Measurements from ENCODE around the gene CHRM5. TPM values are rescaled to one million over a fixed set of nuclear protein-coding genes. Genes with fewer than 3 reads are reported as not detected.

Gene CHRM5, protein sequence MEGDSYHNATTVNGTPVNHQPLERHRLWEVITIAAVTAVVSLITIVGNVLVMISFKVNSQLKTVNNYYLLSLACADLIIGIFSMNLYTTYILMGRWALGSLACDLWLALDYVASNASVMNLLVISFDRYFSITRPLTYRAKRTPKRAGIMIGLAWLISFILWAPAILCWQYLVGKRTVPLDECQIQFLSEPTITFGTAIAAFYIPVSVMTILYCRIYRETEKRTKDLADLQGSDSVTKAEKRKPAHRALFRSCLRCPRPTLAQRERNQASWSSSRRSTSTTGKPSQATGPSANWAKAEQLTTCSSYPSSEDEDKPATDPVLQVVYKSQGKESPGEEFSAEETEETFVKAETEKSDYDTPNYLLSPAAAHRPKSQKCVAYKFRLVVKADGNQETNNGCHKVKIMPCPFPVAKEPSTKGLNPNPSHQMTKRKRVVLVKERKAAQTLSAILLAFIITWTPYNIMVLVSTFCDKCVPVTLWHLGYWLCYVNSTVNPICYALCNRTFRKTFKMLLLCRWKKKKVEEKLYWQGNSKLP
- total RNA-seq (2022; extraction: Qiagen RNA extraction): 0.02 to 0.05 TPM (median 0.03 TPM) in 3 of 5 replicates, not detected in the others

DNA sequence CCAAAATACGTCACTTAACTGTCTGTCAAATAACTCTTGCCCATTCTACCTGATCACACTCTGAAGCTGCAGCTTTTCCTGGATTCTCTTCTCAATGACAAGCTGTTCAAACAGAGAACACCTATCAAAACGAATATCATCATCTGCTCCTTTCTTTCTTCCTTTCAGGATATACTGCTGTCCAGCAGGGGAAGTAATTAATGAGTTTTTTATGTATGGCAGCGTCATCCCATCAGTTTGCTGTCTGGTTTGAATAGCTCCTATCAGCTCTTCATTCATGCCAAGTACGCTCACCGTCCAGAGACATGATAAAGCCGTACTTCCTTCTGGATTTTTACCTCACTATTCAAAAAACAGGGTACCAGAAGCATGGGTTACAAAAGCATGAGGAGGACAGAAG, at the start of gene CHRM5:
Gene CHRM5 (plus strand): TSS at position 274 of the 400 bp plus-strand sequence. CDS start 94,221 bp downstream, outside the sequence.

DNA sequence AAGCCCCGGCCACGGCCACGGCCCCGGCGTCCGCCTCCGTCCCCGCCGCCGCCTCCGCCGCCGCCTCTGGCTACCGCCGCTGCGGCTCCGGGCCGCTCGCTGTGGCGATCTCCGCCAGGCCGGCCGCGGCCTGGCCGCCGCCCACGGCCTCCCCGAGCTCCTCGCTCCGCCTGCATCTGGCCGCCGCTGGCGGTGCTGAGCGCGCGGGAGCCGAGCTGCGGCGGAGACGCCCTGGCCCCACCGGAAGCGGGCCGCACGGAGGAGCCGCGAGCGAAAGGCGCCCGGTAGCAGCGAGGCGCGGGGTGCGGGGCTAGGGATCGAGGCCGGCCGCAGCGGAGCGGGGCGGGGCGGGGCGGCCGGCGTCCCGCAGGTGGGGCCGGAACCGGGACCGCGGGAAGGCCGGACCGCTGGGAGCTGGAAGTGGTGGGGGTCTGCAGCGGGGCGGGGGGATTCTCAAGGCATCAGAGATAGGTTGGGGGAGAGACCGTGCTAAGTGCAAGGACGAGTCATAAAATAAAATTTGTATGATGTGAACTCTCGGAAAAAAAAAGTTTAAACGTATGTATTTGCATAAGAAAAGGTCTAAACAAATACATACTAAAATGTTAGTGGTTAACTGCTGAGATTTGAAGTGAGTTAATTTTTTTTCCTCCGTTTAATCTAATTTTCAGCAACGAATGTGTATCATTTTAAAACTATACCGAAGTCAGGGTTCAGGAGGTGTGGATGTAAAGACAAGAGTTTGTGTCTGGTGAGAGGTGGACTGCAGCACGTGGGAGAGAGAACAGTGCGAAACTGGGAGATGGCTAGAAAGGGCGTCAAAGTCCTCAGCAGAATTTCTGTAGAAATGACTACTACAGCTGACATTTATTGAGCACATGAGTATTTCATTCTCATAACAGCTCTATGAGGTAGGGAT, 70.8 kb downstream of the CHRM5 start, which contains the start of gene AVEN:
Gene AVEN (minus strand): TSS at position 334 of the 919 bp plus-strand sequence. CDS start 158 bp downstream, at position 176.

DNA sequence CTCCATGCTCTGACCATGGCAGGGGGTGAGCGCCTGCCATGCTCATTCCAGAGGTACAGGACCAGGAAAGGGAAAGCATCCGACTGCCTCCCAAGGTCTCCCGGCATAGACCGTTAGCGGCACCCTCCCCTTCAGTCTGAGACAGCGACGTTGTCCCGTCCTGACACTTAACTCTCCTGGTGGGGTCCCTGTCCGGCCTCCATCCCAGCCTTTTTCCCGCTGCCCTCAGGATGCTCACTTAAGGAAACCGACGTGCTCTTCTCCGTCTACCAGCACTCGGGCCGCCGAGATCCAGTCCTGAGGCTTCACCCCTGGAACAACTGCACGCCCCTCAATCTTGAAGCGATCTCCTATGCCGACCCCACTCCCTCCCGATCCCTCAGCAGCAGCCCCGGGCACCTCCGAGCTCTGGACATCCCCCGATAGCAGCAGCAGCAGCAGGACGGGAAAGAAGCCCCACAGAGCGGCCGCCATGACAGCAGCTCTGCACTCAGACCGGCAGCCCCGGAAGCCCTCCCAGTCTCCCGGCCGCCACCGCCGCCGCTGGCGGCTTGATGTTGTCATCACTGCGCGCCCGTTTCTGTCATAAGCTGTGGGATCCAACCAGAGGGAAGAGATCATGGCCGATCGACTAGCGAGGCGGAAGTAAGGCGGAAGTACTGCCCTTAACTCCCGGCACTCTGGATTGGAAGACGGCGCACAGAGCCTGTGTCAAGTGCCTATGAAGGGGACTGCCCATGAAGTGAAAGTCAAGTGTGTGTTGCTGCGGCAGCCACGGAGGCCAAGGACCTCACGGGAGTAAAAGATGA, 133.3 kb downstream of the CHRM5 start, which contains the start of the genes EMC7 and PGBD4:
Gene EMC7 (minus strand): TSS at position 497 of the 809 bp plus-strand sequence. CDS start 23 bp downstream, at position 474.
Gene PGBD4 (plus strand): TSS at position 718 of the 809 bp plus-strand sequence. CDS start 449 bp downstream, outside the sequence.

Other genes starting within 250 kb of the CHRM5 start
- 20.2 to 24.1 TPM (median 23.1 TPM) in 5 replicates for gene AVEN, start 70.7 kb downstream of the CHRM5 start, total RNA-seq (2022; extraction: Qiagen RNA extraction)
- 130 to 152 TPM (median 142 TPM) in 5 replicates for gene EMC7, start 133.4 kb downstream of the CHRM5 start, total RNA-seq (2022; extraction: Qiagen RNA extraction)
- gene PGBD4, start 133.6 kb downstream of the CHRM5 start, total RNA-seq (2022; extraction: Qiagen RNA extraction): 1.2 to 1.9 TPM (median 1.5 TPM) in 5 replicates
- 27.1 to 33.8 TPM (median 31.7 TPM) in 5 replicates for gene KATNBL1, start 241.6 kb downstream of the CHRM5 start, total RNA-seq (2022; extraction: Qiagen RNA extraction)

Data from A549 treated with Hydrocortisone at 1 μM for 4 hours (cell line).